ENCODE results near the gene SMIM41. TPM values are rescaled to one million over a fixed set of nuclear protein-coding genes. Genes with fewer than 3 reads are reported as not detected.

SMIM41 gene
- total RNA-seq, 1 donor: under 0.01 TPM

DNA sequence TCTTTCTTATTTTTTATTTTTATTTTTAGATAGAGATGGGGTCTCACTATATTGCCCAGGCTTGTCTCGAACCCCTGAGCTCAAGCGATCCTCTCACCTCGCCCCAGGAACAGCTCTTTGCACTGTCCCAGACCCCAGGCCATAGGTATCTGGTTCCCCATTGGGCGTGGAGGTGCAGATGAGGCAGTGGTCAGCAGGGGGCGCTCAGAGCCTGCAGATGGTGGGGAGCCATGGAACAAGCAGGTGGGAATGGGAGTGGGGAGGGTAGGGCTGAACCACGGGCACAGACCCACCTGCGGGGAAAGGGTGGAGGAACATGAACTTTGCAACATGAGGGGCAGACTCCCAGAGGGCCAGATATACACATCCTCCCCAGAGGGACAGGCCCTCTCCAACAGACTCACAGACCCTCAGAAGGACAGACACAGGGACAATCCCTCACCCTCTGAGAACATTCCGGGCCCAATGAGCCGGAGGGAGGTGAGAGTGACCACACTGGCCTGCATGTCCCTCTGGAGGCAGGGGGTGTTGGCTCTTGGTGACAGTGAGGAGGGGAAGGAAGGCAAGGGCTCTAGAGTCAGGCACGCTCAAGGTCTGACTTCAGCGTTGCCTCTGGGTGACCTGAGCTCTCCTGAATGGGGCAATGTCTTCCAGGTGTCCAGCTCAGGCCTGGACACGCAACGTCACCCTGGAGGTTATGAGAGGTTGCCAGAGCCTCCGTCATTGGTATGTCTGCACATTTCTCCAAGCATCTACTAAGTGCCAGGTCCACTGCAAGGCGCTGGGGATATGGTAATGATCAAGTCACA, 77.5 kb downstream of the SMIM41 start:
- Histone ChIP-seq H3K4me3 (ENCODE audit: insufficient read depth, low read length) (no peak overlapping the region), H3K27ac (ENCODE audit: low read depth, low read length) (no peak overlapping the region), H3K4me1 (ENCODE audit: insufficient read depth, low read length) (peaks cover 5% of the 10 kb centered on the region), H3K9me3 (ENCODE audit: low read depth, low read length) (no peaks in the 10 kb centered on the region), H3K79me2 (ENCODE audit: insufficient read depth, low read length) (no peaks in the 10 kb centered on the region), H3K4me2 (ENCODE audit: insufficient read depth, low read length) (no peak overlapping the region), H3K36me3 (ENCODE audit: insufficient read depth, low read length) (no peaks in the 10 kb centered on the region), H3K27me3 (ENCODE audit: insufficient read depth, low read length) (no peaks in the 10 kb centered on the region), H4K20me1 (ENCODE audit: insufficient read depth, low read length) (no peaks in the 10 kb centered on the region), H2AFZ (ENCODE audit: low read length) (no peak overlapping the region)
- TF ChIP-seq, protein P1, sequence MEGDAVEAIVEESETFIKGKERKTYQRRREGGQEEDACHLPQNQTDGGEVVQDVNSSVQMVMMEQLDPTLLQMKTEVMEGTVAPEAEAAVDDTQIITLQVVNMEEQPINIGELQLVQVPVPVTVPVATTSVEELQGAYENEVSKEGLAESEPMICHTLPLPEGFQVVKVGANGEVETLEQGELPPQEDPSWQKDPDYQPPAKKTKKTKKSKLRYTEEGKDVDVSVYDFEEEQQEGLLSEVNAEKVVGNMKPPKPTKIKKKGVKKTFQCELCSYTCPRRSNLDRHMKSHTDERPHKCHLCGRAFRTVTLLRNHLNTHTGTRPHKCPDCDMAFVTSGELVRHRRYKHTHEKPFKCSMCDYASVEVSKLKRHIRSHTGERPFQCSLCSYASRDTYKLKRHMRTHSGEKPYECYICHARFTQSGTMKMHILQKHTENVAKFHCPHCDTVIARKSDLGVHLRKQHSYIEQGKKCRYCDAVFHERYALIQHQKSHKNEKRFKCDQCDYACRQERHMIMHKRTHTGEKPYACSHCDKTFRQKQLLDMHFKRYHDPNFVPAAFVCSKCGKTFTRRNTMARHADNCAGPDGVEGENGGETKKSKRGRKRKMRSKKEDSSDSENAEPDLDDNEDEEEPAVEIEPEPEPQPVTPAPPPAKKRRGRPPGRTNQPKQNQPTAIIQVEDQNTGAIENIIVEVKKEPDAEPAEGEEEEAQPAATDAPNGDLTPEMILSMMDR (IDR thresholded peaks at IDR 0.05; ENCODE audit: extremely low read depth, low read depth, low read length): peak; percentile 93
- peak; percentile 93 for DNase-seq (ENCODE audit: insufficient read length, low spot score, missing footprints)

DNA sequence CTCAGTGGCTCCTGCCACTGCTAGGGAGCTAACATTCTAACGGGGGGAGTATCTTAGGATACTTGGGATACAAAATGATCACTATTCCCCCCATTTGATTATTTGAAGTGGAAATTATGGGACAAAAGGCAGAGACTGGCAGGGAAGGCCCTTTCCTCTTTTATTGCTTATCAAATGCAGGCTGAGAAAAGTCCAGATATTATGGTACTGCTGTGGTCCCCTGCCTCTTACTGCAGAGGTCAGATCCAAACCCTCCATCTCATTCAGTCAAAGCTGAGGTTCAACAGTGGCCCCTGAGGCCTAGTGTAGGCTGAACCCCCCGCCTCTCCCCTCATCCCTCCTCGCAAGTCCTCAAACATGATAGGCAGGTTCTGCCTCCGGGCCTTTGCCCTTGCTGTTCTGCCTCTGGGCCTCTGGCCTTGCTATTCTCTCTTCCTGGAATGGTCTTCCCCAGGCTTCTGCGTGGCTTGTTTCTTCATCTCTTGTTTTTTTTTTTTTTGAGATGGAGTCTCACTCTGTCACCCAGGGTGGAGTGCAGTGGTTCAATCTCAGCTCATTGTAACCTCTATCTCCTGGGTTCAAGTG, 78.2 kb downstream of the SMIM41 start:
- Histone ChIP-seq H3K4me1 (ENCODE audit: insufficient read depth, low read length) (peaks cover 2% of the 10 kb centered on the region), H3K36me3 (ENCODE audit: insufficient read depth, low read length) (no peaks in the 10 kb centered on the region), H3K4me3 (ENCODE audit: insufficient read depth, low read length) (no peak overlapping the region), H3K79me2 (ENCODE audit: insufficient read depth, low read length) (no peaks in the 10 kb centered on the region), H3K4me2 (ENCODE audit: insufficient read depth, low read length) (no peak overlapping the region), H2AFZ (ENCODE audit: low read length) (no peak overlapping the region), H3K27ac (ENCODE audit: low read depth, low read length) (no peak overlapping the region), H3K9me3 (ENCODE audit: low read depth, low read length) (no peaks in the 10 kb centered on the region), H3K27me3 (ENCODE audit: insufficient read depth, low read length) (no peaks in the 10 kb centered on the region), H4K20me1 (ENCODE audit: insufficient read depth, low read length) (no peaks in the 10 kb centered on the region)
- peak; percentile 3 for DNase-seq (ENCODE audit: insufficient read length, low spot score, missing footprints)
- TF ChIP-seq, protein P1 (IDR thresholded peaks at IDR 0.05; ENCODE audit: extremely low read depth, low read depth, low read length): no peak

Other genes with a start within 250 kb of the SMIM41 start
- gene FIGNL2, start 231.0 kb upstream of the SMIM41 start, total RNA-seq: 0.29 and 0.36 TPM in 2 replicates
- gene ANKRD33, start 191.6 kb upstream of the SMIM41 start, total RNA-seq: not detected in 2 replicates
- gene ACVRL1, start 172.2 kb upstream of the SMIM41 start, total RNA-seq: 9.8 and 11.5 TPM in 2 replicates
- 10.5 and 13.0 TPM in 2 replicates for gene ACVR1B, start 128.0 kb upstream of the SMIM41 start, total RNA-seq
- gene TAMALIN, start 72.8 kb upstream of the SMIM41 start, total RNA-seq: 4.7 and 6.5 TPM in 2 replicates
- gene NR4A1, start 28.3 kb upstream of the SMIM41 start, total RNA-seq: 3.3 and 3.5 TPM in 2 replicates
- gene ATG101, start 9.7 kb upstream of the SMIM41 start, total RNA-seq: 49.5 and 64.4 TPM in 2 replicates
- 0.59 and 0.72 TPM in 2 replicates for gene KRT80, start 112.3 kb downstream of the SMIM41 start, total RNA-seq
- gene KRT7, start 153.5 kb downstream of the SMIM41 start, total RNA-seq: 20.9 and 27.9 TPM in 2 replicates
- under 0.01 and 0.36 TPM in 2 replicates for gene KRT86, start 194.9 kb downstream of the SMIM41 start, total RNA-seq
- gene KRT81, start 211.8 kb downstream of the SMIM41 start, total RNA-seq: 0.29 TPM in 1 of 2 replicates, not detected in the other
- gene KRT83, start 241.7 kb downstream of the SMIM41 start, total RNA-seq: not detected in 2 replicates

Data from osteoblast (primary cell).